ENCODE measurements around the gene PAFAH2.
A peak's percentile ranks its signal among the peaks of the same experiment; 100 is the strongest.

The PAFAH2 gene

DNA sequence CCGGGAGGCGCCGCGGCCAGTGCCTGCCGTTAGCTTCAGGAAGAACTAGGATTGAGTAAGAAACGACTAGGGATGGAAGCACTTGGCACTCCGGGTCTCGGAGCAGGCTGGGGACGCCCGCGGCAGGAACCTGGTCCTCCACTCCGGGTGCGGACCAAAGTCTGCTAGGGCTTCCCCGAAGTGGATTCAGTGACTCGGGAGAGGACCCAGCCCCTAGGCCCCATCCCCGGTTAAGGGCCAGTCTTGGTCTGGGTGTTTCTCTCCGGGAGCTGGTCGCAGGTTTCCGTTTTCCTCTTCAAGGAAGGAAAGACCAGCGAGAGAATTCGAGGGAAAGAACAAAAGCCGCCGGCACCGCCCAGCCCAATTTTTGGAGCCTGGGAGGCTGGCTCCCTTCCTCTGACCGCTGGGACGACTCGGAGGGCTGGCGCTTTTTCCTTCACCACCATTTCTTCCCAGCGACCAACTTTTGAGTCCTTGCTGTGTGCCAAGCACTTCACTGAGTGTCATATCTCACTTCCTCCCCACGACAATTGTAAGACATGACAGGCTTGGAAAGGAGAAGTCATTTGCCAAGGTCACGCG, 74.8 kb downstream of the PAFAH2 start:
- H3K4me3 ChIP-seq (ENCODE audit: low read depth, low read length): peak overlapping the region; percentile 62
- TF ChIP-seq, protein P1, sequence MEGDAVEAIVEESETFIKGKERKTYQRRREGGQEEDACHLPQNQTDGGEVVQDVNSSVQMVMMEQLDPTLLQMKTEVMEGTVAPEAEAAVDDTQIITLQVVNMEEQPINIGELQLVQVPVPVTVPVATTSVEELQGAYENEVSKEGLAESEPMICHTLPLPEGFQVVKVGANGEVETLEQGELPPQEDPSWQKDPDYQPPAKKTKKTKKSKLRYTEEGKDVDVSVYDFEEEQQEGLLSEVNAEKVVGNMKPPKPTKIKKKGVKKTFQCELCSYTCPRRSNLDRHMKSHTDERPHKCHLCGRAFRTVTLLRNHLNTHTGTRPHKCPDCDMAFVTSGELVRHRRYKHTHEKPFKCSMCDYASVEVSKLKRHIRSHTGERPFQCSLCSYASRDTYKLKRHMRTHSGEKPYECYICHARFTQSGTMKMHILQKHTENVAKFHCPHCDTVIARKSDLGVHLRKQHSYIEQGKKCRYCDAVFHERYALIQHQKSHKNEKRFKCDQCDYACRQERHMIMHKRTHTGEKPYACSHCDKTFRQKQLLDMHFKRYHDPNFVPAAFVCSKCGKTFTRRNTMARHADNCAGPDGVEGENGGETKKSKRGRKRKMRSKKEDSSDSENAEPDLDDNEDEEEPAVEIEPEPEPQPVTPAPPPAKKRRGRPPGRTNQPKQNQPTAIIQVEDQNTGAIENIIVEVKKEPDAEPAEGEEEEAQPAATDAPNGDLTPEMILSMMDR (conservative IDR thresholded peaks at IDR 0.05; ENCODE audit: low read depth, low read length): no peak
- DNase-seq (ENCODE audit: low read depth): no peak

- DNase-seq (ENCODE audit: low read depth): no peak
- TF ChIP-seq, protein P1 (conservative IDR thresholded peaks at IDR 0.05; ENCODE audit: low read depth, low read length): no peak
- peak overlapping the region; percentile 62 for H3K4me3 ChIP-seq (ENCODE audit: low read depth, low read length)
These were observed 75.5 kb downstream of the PAFAH2 start for GRCh38 chr1:25922056-25922970.

- H3K4me3 ChIP-seq (ENCODE audit: low read depth, low read length): no peak overlapping the region
- TF ChIP-seq, protein P1 (conservative IDR thresholded peaks at IDR 0.05; ENCODE audit: low read depth, low read length): no peak
- DNase-seq (ENCODE audit: low read depth): no peak
These were observed 79.2 kb downstream of the PAFAH2 start for GRCh38 chr1:25918615-25919014.

DNA sequence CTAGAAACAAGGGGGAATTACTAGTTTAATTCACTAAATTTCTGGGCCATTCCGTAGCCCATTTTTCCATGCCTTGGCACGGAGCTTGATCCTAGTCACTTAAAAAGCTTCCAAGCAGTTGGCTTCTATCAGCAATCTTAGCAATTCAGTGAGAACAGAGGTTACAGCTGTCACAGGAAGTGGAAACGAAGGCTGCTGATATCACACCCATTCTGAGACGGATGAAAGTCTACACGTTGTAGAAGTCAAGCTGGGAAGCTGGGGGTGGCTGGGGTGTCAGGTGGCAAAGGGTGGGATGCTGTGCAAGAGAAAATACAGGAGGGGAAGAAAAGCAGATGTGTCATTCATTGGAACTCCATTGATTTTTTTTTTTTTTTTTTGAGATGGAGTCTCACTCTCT, 79.9 kb downstream of the PAFAH2 start:
- H3K4me3 ChIP-seq (ENCODE audit: low read depth, low read length): no peak overlapping the region
- TF ChIP-seq, protein P1 (conservative IDR thresholded peaks at IDR 0.05; ENCODE audit: low read depth, low read length): no peak
- DNase-seq (ENCODE audit: low read depth): peak; percentile 35

GRCh38 chr1:25916460-25916859, 81.4 kb downstream of the PAFAH2 start:
- DNase-seq (ENCODE audit: low read depth): no peak
- no peak overlapping the region for H3K4me3 ChIP-seq (ENCODE audit: low read depth, low read length)
- TF ChIP-seq, protein P1 (conservative IDR thresholded peaks at IDR 0.05; ENCODE audit: low read depth, low read length): no peak

DNA sequence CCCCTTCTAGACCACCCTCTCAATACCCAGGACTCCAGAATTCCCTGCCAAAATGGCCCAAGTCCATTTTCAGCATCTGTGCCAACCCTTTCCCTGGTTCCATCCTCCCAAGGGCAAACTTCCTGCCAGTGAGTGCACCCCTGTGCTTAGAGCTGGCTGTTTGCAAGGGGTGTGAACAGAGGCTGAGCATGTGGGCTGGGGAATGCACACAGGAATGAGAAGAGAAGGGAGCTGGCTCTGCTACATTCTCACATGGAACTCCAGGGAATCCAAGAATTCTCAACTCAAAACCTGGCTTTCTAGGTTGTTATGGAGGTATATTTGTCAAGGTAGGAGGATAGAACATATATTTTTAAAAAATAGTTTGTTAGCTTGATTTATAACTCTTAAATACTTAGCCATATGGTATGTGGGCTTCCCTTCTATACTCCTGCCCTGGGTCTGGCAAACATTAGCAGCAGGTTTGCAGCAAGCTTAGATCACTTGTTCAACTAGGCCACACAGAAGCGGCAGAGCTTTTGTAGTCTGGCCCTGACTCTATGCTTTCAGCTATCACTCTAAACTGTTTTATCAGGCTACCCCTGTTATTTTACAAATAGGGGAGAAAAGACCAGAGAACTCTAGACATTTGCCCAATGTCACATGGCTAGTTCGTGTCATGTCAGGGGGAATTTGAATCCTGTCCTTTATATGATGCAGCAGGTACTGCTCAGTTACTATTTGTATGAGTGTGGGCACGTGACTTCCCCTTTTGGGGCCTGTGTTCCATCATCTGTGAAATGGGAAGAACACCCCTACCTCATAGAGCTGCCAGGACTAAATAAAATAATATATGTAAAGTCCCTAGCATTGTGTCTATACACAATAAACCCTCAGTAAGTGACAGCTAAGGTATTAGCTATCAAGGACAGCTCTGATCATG, 83.5 kb downstream of the PAFAH2 start:
- TF ChIP-seq, protein P1 (conservative IDR thresholded peaks at IDR 0.05; ENCODE audit: low read depth, low read length): no peak

More for the DNA sequence above, 83.5 kb downstream of the PAFAH2 start:
- peak; percentile 41 for DNase-seq (ENCODE audit: low read depth)
- no peak overlapping the region for H3K4me3 ChIP-seq (ENCODE audit: low read depth, low read length)

Data from choroid plexus epithelial cell (primary cell).